Measurements from ENCODE around the gene RREB1. TPM values are rescaled to one million over a fixed set of nuclear protein-coding genes. Genes with fewer than 3 reads are reported as not detected.
A peak's percentile ranks its signal among the peaks of the same experiment; 100 is the strongest.

The RREB1 gene
- total RNA-seq, 2 experiments from 2014 or later = 18.7 to 19.7 TPM

GRCh38 chr6:7234547-7234946, 126.8 kb downstream of the RREB1 start:
- Mint-ChIP-seq H3K27ac (peak overlapping the region; percentile 11), H3K4me3 (no peak overlapping the region), H3K4me1 (ENCODE audit: low read depth) (peaks cover 30% of the 10 kb centered on the region), H3K27me3 (no peaks in the 10 kb centered on the region), H3K9me3 (no peaks in the 10 kb centered on the region), H3K36me3 (ENCODE audit: low read depth) (peaks cover 25% of the 10 kb centered on the region)
- ATAC-seq (no peak), DNase-seq (no peak)
- ChIA-PET CTCF (interaction anchor here (1.2 to 4.0 kb wide), 3 partner anchors 8 to 557 kb away, joined by 3 to 25 read pairs (median 5); no protein-coding TSS in a partner anchor), POLR2A (no interaction called here)
- intact Hi-C loops (cut with micrococcal nuclease) = no loop called here
- no peak for TF ChIP-seq CTCF (IDR thresholded peaks at IDR 0.05)

- DNase-seq (no peak), ATAC-seq (no peak)
- ChIA-PET CTCF (interaction anchor here (0.9 to 4.0 kb wide), 3 partner anchors 7 to 559 kb away, joined by 3 to 25 read pairs (median 5); no protein-coding TSS in a partner anchor), POLR2A (no interaction called here)
- no peak for TF ChIP-seq CTCF (IDR thresholded peaks at IDR 0.05)
- Mint-ChIP-seq H3K4me1 (ENCODE audit: low read depth) (peaks cover 30% of the 10 kb centered on the region), H3K27me3 (no peaks in the 10 kb centered on the region), H3K9me3 (no peaks in the 10 kb centered on the region), H3K4me3 (no peak overlapping the region), H3K27ac (peak overlapping the region; percentile 44), H3K36me3 (ENCODE audit: low read depth) (peaks cover 20% of the 10 kb centered on the region)
- intact Hi-C loops (cut with micrococcal nuclease) = no loop called here
Observed at GRCh38 chr6:7235712-7236305, 128.0 kb downstream of the RREB1 start.

GRCh38 chr6:7236306-7237209, 128.8 kb downstream of the RREB1 start:
- POLR2A ChIA-PET = no interaction called here
- Mint-ChIP-seq H3K27ac (peak overlapping the region; percentile 44), H3K9me3 (no peaks in the 10 kb centered on the region), H3K4me3 (no peak overlapping the region), H3K27me3 (no peaks in the 10 kb centered on the region), H3K4me1 (ENCODE audit: low read depth) (peaks cover 30% of the 10 kb centered on the region), H3K36me3 (ENCODE audit: low read depth) (peaks cover 13% of the 10 kb centered on the region)
- DNase-seq = peak; percentile 13
- no peak for TF ChIP-seq CTCF (IDR thresholded peaks at IDR 0.05)
- CTCF ChIA-PET = interaction anchor here (0.9 to 3.6 kb wide), 3 partner anchors 101 to 559 kb away, joined by 3 to 20 read pairs (median 16); no protein-coding TSS in a partner anchor
- ATAC-seq = peak; percentile 18
- intact Hi-C loops (cut with micrococcal nuclease) = no loop called here

GRCh38 chr6:7237653-7238188, 130.0 kb downstream of the RREB1 start:
- POLR2A ChIA-PET = interaction anchor here (0.7 kb wide), 1 partner anchor 130 kb away, joined by 3 read pairs; the partner anchor contains the start of gene RREB1

More at GRCh38 chr6:7237653-7238188, 130.0 kb downstream of the RREB1 start:
- no peaks in the 10 kb centered on the region for H3K27me3 Mint-ChIP-seq
- CTCF ChIA-PET = interaction anchor here (0.6 to 3.6 kb wide), 10 partner anchors 24 to 561 kb away, joined by 3 to 20 read pairs (median 6); no protein-coding TSS in a partner anchor
- no peak overlapping the region for H3K27ac Mint-ChIP-seq
- TF ChIP-seq CTCF (IDR thresholded peaks at IDR 0.05) = no peak
- peaks cover 6% of the 10 kb centered on the region for H3K36me3 Mint-ChIP-seq (ENCODE audit: low read depth)
- ATAC-seq (no peak), DNase-seq (no peak)
- H3K9me3 Mint-ChIP-seq = no peaks in the 10 kb centered on the region
- H3K4me3 Mint-ChIP-seq = no peak overlapping the region
- intact Hi-C loops (cut with micrococcal nuclease) = no loop called here
- H3K4me1 Mint-ChIP-seq (ENCODE audit: low read depth) = peaks cover 31% of the 10 kb centered on the region
